MM.1S (cell line): Measurements from ENCODE around the gene SERHL2.
"Not testable (repeated sequence)": the region's sequence is repeated elsewhere in the genome, so short reads cannot be mapped to it uniquely, and the experiment has no call there.

Experiments
- CTCF ChIP-seq: fragments of 300-600 bp; sonication (generic); IDR thresholded peaks from 2 replicates; pipeline ENCODE4 v1.5.1; 2016; ENCODE audit warnings: antibody characterized with exemption, low read length, mixed read lengths
- EZH2 ChIP-seq: fragments of 300-600 bp; sonication (generic); optimal IDR thresholded peaks from 2 replicates; pipeline ENCODE3; 2017; ENCODE audit warnings: low read depth, mild to moderate bottlenecking, antibody characterized with exemption, low read length, mixed read lengths
- EZH2phosphoT487 ChIP-seq: fragments of 300-600 bp; sonication (generic); IDR thresholded peaks from 2 replicates; pipeline ENCODE4 v1.6.1; 2018; ENCODE audit warnings: antibody characterized with exemption, low read length

- not testable (repeated sequence) for TF ChIP-seq CTCF, EZH2phosphoT487, EZH2
These were observed 27.5 kb downstream of the SERHL2 start for GRCh38 chr22:42581194-42581761.
